ENCODE results near the gene MPRIP.

Gene MPRIP

GRCh38 chr17:17139972-17140589, 97.8 kb downstream of the MPRIP start:
- TF ChIP-seq POLR2A (IDR thresholded peaks at IDR 0.05; ENCODE audit: low read depth, low read length): no peak
- no peak for FAIRE-seq
- DNase-seq (ENCODE audit: insufficient read length, low spot score): no peak

GRCh38 chr17:17140590-17140980, 98.3 kb downstream of the MPRIP start:
- peak; percentile 96 for DNase-seq (ENCODE audit: insufficient read length, low spot score)
- FAIRE-seq: peak; percentile 57

GRCh38 chr17:17141279-17141678, 99.0 kb downstream of the MPRIP start:
- no peak for FAIRE-seq

More at GRCh38 chr17:17140590-17140980, 98.3 kb downstream of the MPRIP start:
- no peak for TF ChIP-seq POLR2A (IDR thresholded peaks at IDR 0.05; ENCODE audit: low read depth, low read length)

GRCh38 chr17:17141860-17142552, 99.7 kb downstream of the MPRIP start:
- FAIRE-seq (no peak), DNase-seq (ENCODE audit: insufficient read length, low spot score) (no peak)
- no peak for TF ChIP-seq POLR2A (IDR thresholded peaks at IDR 0.05; ENCODE audit: low read depth, low read length)

More at GRCh38 chr17:17141279-17141678, 99.0 kb downstream of the MPRIP start:
- DNase-seq (ENCODE audit: insufficient read length, low spot score): no peak
- TF ChIP-seq POLR2A (IDR thresholded peaks at IDR 0.05; ENCODE audit: low read depth, low read length): no peak

GRCh38 chr17:17142556-17142955, 100.3 kb downstream of the MPRIP start:
- no peak for TF ChIP-seq POLR2A (IDR thresholded peaks at IDR 0.05; ENCODE audit: low read depth, low read length)
- DNase-seq (ENCODE audit: insufficient read length, low spot score): no peak
- no peak for FAIRE-seq

- no peak for TF ChIP-seq POLR2A (IDR thresholded peaks at IDR 0.05; ENCODE audit: low read depth, low read length)
- FAIRE-seq: no peak
- DNase-seq (ENCODE audit: insufficient read length, low spot score): no peak
These were observed 101.2 kb downstream of the MPRIP start for GRCh38 chr17:17143501-17143900.

- no peak for TF ChIP-seq POLR2A (IDR thresholded peaks at IDR 0.05; ENCODE audit: low read depth, low read length)
- no peak for FAIRE-seq
- DNase-seq (ENCODE audit: insufficient read length, low spot score): no peak
These were observed 101.8 kb downstream of the MPRIP start for GRCh38 chr17:17144061-17144460.

- no peak for TF ChIP-seq POLR2A (IDR thresholded peaks at IDR 0.05; ENCODE audit: low read depth, low read length)
These were observed 102.8 kb downstream of the MPRIP start for GRCh38 chr17:17144916-17145665.

GRCh38 chr17:17146786-17147406, 104.6 kb downstream of the MPRIP start:
- TF ChIP-seq POLR2A (IDR thresholded peaks at IDR 0.05; ENCODE audit: low read depth, low read length): no peak
- no peak for FAIRE-seq
- DNase-seq (ENCODE audit: insufficient read length, low spot score): no peak

More at GRCh38 chr17:17144916-17145665, 102.8 kb downstream of the MPRIP start:
- FAIRE-seq (no peak), DNase-seq (ENCODE audit: insufficient read length, low spot score) (no peak)

GRCh38 chr17:17147821-17148220, 105.6 kb downstream of the MPRIP start:
- DNase-seq (ENCODE audit: insufficient read length, low spot score) (no peak), FAIRE-seq (no peak)
- no peak for TF ChIP-seq POLR2A (IDR thresholded peaks at IDR 0.05; ENCODE audit: low read depth, low read length)

- DNase-seq (ENCODE audit: insufficient read length, low spot score) (no peak), FAIRE-seq (no peak)
- no peak for TF ChIP-seq POLR2A (IDR thresholded peaks at IDR 0.05; ENCODE audit: low read depth, low read length)
These were observed 107.5 kb downstream of the MPRIP start for GRCh38 chr17:17149520-17150447.

GRCh38 chr17:17150448-17150800, 108.2 kb downstream of the MPRIP start:
- TF ChIP-seq POLR2A (IDR thresholded peaks at IDR 0.05; ENCODE audit: low read depth, low read length): no peak
- FAIRE-seq (no peak), DNase-seq (ENCODE audit: insufficient read length, low spot score) (no peak)

- peak; percentile 88 for DNase-seq (ENCODE audit: insufficient read length, low spot score)
- no peak for TF ChIP-seq POLR2A (IDR thresholded peaks at IDR 0.05; ENCODE audit: low read depth, low read length)
- FAIRE-seq: no peak
These were observed 108.8 kb downstream of the MPRIP start for GRCh38 chr17:17151055-17151454.

All from H54 (cell line).